ENCODE data around the gene TMEM132D. TPM values are rescaled to one million over a fixed set of nuclear protein-coding genes. Genes with fewer than 3 reads are reported as not detected.

TMEM132D gene
- total RNA-seq, 1 donor from 2014 or later: 0.20 TPM

DNA sequence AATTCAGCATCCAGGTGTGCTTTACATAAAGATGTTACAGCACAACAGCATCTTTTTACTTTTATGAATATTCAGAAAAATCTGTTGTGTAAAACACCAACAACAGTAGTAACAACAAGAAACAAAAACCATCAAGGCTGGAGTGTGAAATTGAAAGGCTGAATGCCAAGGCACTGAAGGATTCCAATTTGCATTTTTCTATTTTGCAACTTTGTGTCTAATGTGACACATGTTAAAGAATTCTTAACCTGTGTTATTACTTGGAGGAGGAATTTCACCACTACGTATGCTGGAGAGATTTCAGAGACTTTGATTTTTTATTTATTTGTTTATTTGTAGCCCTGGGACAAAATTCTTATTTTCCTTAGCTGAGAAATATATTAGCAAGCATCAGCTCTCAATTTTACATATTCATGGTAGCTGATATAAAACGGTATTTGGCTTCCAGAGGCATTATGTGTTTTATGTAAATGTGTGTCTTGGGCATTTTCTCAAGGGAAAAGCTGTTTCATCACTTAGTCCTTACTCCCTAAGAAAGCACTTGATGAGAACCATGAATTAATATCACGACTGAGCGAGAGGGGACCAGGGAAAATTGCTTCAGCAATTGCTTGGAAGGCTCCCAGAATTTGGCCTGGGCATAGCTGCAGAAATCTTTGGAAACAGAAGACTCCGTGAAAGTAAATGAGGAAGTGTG lies 475.4 kb downstream of the TMEM132D start:
- no peak for DNase-seq

DNA sequence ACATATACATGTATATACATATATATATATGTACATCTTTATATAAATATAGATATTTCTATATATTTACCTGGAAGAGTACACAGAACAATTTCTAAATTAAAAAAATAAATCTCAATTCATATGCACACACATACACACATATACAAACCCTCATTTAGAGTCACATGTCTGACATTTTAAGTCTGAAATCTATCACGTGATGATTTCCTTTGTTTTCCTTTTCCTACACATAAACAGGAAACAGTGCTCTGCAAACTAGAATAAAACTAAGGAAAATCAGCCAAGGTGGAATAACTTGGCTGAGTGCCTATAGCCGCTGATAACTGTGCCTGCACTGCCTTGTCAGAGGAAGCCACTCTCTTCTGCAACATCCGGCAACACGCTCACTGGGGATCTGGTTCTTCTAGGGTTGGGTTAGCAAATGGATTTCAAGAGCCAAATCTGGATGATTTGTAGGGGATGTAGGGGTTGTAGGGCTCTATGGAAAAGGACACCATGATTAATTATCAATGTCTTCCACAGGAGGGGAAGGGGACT lies 480.7 kb downstream of the TMEM132D start:
- DNase-seq: no peak

DNA sequence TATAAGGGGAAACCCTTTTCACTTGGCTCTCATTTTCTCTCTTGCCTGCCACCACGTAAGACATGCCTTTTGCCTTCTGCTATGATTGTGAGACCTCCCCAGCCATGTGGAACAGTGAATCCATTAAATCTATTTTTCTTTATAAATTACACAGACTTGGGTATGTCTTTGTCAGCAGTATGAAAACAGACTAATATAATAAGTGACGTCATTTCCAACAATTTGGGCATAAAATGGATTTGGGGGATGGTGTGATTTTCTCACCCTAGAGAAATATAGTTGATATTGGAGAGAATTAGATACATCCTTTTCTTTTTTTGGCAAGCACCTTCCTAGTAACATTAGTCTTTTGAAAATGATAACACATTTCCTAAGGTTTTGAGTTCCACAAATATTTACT lies 490.5 kb downstream of the TMEM132D start:
- DNase-seq: no peak

DNA sequence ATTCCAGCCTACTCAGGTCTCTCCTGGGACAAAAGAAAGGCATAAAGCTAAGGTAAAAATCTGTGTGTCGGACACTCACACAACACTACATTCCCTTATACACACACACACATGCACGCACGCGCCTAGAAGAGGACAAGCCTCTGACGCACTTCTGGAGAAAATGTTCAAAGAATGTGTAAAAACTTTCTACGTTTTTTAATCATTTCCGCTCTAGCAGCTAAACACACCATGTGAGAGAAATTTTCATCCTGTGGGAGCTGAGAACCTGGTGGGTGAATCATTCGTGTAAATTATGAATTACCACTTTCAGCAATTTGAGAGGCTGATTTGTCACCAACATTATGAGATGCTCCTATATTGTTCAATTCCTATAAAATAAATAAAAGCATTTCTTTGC lies 494.5 kb downstream of the TMEM132D start:
- DNase-seq: no peak

DNA sequence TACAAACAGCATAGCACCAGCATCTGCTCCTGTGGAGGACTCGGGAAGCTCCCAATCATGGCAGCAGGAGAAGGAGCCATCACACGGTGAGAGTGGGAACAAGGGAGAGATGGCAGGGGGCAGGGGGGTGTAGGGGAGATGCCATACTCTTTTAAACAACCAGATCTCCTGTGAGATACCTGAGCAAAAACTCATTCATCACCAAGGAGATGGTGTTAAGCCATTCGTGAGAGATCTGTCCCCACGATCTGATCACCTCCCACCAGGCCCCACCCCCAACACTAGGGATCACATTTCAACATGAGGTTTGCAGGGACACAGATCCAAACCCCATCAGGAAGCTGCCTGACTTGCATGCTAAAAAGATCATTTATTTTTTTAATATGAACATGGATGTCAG lies 499.3 kb downstream of the TMEM132D start:
- DNase-seq: no peak

DNA sequence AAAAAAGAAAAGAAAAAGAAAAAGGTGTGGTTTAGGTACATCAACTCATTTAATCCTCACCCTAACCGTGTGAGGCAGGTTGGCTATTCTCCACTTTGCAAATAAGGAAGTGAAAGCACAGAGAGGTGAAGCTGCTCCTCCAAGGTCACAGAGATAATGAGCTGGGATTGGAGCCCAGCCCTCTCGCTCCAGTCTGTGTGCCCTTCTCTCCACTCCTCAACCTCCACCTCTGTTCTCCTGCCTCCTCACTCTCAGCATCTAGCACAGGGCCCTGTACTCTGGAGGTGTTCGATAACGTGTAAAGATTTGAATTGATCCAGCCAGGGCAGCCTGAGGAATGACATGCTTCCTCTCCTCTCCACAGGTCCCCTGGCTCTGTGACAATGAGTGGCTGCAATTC lies 502.3 kb downstream of the TMEM132D start:
- no peak for DNase-seq

DNA sequence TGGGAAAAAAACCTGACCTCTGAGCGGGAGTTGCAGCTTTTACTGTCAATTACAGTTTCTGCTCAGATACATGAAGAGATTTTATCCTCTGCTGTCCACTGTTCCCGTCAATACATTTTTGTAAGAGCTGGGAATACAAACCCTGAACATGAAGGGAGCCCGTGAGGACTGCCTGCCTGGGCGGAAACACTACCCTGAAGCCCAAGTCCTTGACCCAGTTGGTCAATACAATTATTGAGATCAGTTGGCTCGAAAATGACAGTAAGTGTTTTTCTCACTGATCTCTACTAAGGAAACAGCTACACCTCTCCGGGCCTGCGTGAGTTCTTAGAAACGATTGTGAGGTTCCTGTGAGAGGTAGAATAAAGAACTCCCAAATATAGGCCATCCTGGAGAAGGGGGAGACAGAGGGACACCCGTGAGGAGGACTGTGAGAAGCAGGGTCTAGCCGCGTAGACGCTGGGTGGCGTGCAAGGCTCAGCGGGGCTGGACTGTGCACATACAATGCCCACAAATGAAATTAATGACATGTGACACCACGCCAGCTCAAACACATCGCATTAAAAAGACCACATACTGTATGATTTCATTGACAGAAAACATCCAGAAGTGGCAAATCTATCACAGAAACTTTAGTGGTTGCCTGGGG lies 509.5 kb downstream of the TMEM132D start:
- no peak for DNase-seq

DNA sequence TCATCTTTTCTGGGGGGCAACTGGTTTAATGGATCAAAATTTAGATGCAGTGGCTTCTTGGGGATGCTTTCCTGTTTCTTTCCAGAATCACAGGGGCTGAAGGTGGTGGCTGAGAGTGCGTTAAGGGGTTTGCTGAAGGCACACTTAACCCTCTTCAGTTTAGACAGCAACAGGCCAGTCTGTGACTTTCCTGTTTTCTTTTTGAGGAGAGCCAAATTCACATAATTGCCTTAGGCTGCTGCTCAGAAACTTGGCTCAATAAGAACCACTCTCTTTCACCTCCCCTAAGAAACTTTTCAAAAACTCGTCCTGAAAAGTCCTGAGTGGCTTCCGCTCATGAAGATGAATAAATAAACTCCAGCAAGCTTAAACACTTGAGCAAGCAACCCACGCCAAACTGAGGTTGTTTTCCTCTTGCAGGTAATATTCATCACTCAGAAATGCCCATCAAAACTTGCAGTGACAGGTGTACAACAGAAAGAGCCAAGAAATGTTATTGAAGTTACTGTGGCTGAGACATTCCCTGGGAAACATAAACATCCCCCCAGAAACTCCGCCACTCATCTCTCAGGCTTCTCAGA lies 510.4 kb downstream of the TMEM132D start:
- DNase-seq: no peak

DNA sequence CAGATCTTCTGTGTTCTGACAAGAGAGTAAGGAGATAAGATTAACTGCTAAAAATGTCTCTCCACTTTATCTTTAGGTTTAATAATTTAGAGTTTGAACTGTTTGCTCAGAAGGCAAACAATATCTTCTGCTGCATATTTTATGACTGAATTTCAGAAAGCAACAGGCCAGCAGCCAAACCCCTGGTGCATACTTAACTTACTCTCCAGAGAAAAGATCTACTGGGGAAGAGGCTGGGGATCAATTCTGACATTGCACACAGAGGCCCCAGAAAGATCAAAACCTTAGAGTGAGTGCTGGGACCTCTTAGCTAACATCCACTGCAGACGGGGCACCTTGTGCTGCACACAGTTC lies 518.2 kb downstream of the TMEM132D start:
- DNase-seq: no peak

DNA sequence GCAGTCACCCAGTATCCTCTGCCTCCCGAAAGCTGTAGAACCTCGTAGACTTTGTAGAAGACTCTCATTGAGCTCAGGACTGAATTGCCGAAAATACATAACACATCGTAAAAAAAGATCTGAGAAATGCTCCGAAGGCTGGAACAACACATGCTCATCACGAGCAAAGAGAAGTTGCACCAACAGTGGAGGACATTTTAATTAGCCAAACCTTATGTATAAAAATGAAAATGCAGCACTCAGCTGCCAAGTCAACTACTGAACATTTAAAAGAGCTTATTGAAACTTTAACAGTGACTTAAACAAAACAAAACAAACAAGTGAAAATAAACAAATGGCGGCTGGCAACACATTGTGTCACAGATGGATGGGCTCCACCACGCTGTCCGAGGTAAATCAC lies 519.9 kb downstream of the TMEM132D start:
- no peak for DNase-seq

DNA sequence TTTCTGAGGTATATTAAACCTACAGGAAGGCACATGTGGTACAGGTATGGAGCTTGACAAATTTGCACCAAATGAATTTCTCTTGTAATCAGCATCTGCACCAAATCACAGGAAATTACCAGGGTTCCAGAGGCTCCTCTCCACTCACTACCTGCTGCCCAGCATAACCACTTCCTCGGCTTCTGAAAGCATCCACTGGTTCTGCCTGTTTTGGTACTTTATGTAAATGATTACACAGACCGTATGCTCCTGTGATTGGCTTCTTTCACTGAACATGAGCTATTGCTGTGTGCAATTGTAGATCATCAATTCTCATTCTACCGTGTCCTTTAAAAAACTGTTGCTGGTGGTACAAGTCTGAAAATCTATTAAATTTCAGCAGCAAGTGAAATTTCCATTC lies 522.1 kb downstream of the TMEM132D start:
- no peak for DNase-seq

DNA sequence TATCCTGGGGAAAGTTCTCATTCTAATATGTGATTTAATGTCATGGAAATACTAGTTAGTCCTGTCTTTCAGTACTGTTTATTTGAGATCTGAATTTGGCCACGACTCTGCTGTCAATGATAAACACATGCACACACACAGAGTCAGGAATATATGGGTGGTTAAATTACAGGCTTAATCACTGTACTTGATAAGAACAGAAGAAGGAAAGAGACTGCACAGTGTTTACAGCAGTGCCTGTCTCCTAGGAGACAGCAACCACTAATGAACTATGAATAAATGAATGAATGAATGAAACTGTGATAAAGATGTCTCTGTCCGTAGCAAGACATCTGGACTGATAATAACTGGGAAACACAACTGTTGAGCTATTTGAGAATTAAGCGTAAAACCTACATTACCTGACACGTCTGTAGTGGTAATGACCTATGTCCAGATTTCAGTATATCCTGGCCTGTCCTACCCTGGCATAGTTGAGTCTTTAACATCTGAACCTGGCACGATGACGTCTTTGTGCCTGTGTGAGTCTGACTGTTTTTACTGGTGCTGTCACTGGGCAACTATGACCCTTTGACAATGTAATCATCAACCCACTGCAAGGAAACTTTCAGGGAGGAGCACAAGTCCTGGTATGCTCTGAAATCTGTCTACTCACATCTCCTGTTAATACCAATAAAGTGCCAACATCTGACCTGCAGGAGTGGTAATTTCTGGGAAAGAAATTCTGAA lies 524.6 kb downstream of the TMEM132D start:
- no peak for DNase-seq

DNA sequence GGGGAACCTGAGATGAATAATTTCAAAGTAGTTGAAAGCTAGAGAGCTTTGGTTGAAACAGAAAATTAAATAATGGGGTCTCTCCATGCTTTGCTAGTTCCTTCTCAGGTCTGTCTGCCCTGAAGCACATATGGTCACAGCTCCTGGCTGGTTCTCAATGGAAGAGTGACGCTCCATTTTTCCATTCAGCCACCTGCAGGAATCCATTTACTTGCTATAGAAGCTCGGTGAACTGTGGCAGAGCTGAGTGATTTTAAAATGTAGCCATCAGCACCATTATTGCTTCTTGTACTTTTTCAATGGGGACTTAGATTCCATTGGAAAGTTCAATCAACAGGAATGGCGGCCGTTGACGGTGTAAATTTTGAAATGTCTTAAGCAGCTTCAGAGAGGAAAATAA lies 525.3 kb downstream of the TMEM132D start:
- no peak for DNase-seq

DNA sequence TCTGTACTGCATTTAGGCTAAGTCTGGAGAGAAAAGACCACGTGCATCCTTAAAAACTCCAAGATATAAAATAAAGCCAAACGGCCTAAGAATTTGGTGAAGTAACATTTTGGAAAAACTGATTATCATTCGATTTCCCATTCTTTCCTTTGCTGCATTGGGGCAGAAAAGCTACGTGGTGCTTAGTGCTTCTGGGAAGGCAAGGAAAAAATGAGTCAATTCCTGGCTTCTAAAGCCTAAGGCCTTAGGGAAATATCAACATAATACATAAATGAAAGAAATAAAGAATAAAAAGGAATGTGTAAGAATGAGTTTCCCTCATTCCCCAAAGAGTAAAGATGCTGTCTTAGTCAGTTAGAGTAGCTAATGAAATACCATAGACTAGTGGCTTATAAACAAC lies 530.1 kb downstream of the TMEM132D start:
- no peak for DNase-seq

DNA sequence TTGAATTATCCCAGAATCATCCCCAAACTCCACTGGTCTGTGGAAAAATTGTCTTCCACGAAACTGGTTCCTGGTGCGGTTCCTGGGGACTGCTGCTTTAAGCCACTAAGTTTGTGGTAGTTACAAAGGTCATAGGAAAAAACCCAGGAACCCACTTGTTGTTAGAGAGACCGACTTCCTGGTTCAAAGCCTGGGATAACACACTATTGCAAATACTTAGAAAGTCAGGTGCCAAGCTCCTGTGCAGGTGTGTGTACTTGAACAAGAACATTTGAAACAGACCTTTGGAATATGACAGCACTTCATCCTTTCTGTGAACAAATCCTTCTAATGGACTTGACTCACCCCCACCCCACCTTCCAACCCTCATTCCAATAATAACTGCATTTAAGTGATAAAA lies 530.9 kb downstream of the TMEM132D start:
- no peak for DNase-seq

DNA sequence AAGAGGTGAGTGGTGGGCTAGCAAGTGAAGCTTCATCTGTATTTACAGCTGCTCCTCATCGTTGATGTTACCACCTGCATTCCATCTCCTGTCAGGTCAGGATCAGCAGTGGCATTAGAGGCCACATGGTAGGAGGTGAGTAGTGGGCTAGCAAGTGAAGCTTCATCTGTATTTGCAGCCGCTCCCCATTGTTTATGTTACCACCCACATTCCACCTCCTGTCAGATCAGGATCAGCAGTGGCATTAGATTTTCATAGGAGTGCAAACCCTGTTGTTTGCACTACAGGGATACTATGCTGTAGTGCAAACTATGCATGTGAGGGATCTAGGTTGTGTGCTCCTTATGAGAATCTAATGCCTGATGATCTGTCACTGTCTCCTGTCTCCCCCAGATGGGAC lies 531.5 kb downstream of the TMEM132D start:
- no peak for DNase-seq

DNA sequence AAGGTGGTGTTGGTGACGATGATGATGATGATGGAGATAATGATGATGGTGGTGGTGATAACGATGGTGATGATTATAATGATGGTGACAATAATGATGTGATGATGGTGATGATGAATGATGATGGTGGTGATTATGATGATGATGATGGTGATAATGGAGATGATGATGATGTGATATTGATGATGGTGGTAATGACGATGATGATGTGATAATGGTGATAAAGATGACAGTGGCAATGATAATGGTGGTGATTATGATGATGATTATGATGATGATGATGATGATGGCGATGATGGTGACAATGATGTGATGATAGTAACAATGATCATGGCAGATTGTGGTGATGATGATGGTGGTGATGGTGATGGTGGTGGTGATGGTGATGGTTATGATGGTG lies 532.6 kb downstream of the TMEM132D start:
- no peak for DNase-seq

DNA sequence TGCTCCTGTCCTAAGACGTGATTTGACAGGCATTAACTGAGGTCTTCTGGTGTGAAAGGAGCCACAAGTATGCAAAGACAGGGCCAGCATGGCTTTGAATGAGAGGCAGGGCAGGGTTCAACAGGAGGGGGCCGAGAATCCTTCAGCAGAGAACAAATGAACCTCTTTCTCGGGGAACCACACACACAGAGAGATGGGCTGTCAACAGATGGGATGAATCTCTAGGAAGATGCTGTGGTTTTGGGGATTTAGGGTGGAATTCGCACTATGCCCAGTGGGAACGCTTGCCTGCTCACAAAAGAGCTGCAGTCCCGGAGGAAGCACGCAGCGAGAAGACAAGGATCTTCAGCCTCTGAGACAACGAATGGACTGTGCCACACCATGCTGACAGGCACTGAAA lies 537.2 kb downstream of the TMEM132D start:
- DNase-seq: no peak

DNA sequence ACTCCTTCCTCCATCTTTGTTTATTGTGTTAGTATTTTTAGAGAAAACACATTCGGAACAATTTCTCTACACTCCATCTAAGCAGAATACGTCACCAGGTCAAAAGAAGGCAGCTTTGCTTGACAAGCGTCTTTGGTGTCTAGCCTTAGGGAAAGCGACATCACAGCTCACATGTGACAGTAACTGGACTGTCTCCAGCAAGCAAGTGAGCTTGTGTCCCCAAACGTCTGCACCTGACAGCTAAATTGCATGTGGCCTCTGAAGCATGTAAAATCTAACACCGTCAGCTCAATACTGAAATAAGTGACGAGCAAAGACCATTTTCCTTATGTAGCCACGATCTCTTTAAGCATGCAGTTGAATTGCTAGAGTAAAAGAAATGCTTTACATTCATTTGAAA lies 540.8 kb downstream of the TMEM132D start:
- DNase-seq: no peak

DNA sequence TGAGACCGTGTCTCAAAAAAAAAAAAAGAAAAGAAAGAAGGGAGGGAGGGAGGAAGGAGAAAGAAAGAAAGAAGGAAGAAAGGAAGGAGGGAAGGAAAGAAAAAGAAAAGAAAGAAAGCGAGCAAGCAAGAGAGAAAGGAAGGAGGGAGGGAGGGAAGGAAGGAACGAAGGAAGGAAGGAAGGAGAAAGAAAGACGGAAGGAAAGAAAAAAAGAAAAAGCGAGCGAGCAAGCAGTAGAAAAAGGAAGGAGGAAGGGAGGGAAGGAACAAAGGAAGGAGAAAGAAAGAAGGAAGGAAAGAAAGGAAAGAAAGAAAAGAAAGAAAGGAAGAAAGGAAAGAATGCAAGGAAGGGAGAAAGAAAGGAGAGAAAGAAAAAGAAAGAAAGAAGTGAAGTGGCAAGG lies 546.6 kb downstream of the TMEM132D start:
- DNase-seq: no peak

DNA sequence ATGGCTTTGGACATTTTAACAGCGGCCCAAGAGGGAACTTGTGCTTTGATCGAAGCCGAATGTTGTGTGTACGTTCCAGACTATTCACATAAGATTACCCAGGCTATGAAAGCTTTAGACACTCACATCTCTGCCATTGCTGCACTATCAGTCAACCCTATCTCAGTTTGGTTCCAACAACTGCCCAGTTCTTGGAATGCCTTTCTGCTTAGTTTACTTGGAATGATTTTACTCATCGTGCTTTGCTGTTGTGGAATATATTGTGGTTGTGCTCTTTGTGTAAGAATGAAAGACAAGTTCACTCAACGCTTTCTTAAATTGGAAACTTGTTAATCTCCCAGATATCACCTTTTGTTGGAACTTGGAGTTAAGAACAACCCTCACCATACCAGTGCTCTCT lies 552.3 kb downstream of the TMEM132D start:
- no peak for DNase-seq

DNA sequence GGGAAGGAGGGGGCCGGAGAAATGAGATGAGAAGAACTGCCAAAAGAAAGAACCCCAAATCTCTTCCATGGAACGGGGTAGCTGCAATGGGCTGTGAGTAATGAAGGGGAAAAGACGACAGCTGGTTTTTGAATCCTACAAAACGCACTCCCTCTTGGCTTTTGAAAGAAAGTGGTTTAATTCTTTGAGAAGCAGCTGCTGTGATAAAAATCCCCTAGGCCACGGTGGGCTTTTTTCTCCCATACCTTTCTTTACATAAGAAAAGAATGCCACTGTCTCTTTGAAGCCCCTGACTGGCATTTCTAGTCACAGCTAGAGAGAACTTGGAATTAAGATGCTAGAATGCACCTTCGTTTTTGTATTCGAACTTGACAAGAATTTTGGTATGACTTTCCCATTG lies 564.5 kb downstream of the TMEM132D start:
- DNase-seq: no peak

DNA sequence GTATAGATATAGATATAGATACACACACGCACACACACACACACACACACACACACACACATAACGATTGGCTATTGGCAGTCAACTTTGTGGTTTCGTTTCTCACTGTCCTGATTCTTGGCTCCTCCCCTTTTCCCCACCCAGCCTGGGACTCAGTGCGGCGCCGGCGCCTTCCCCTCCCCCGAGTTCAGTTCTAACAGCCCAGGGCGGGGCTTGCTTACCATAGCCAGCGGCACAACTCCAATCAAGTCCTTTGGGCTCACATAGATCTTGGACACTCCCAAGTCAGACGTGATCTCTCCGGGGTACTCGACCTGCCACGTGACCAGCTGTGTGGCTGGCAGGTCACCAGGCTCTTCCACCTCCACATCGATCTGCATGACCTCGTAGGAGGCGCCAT lies 566.4 kb downstream of the TMEM132D start:
- no peak for DNase-seq

All from skin of body (tissue), 2 donors.